Esophagus squamous epithelium (tissue), 4 donors: ENCODE measurements around the gene SLC7A6OS.

Experiments
- CTCF ChIP-seq, 6 experiments: fragments of 450-650 bp in 4 of 6; fragments of 200-600 bp in 2 of 6; sonication (generic) in 2 of 6; IDR thresholded peaks; one replicate each; pipeline ENCODE4 v1.5.1; 2016 to 2019; ENCODE audit warnings: antibody characterized with exemption in 6 of 6, mild to moderate bottlenecking in 4 of 6, moderate library complexity in 4 of 6
- POLR2A ChIP-seq, 4 donors: fragments of 450-650 bp; IDR thresholded peaks; one replicate each; pipeline ENCODE4 v1.6.1; 2017; ENCODE audit warnings: antibody characterized with exemption in 4 of 4, mild to moderate bottlenecking in 4 of 4, moderate library complexity in 3 of 4

- TF ChIP-seq CTCF (IDR thresholded peaks at IDR 0.05) (no peak), POLR2A (IDR thresholded peaks at IDR 0.05) (no peak)
Observed at GRCh38 chr16:68292425-68292824, 18.3 kb downstream of the SLC7A6OS start.
